Omental fat pad (tissue), 4 donors: ENCODE results near the gene PMIS2. TPM values are rescaled to one million over a fixed set of nuclear protein-coding genes. Genes with fewer than 3 reads are reported as not detected.

Source experiments
- ATAC-seq: fragments of 150-250 bp; one replicate; pipeline ENCODE4 v1.9.1; 2016; ENCODE audit warnings: mild to moderate bottlenecking, moderate library complexity; ENCODE audit not compliant: low FRiP score
- DNase-seq: peaks from one replicate; pipeline ENCODE4 v3.0.0-alpha.2; 2019; ENCODE audit warnings: low spot score
- CTCF ChIP-seq, 3 donors: fragments of 450-650 bp; IDR thresholded peaks; one replicate each; pipeline ENCODE4 v1.5.1; 2016 to 2017; ENCODE audit warnings: antibody characterized with exemption in 3 of 3, mild to moderate bottlenecking in 3 of 3, moderate library complexity in 2 of 3
- total RNA-seq, 4 donors: library from RNA; depleted of rRNA; stranded (reverse); fragments of >200 nt; gene quantifications; one replicate each; pipeline ENCODE4 v1.1.0, GENCODE V29; 2016

The PMIS2 gene
- total RNA-seq, 4 donors from 2014 or later = not detected

- no peak for DNase-seq
- ATAC-seq = no peak
These were observed 25.3 kb upstream of the PMIS2 start for GRCh38 chr19:35560677-35561076.

GRCh38 chr19:35561436-35561835 is 24.5 kb upstream of the PMIS2 start:
- no peak for DNase-seq
- TF ChIP-seq CTCF (IDR thresholded peaks at IDR 0.05) = no peak
- no peak for ATAC-seq

More at GRCh38 chr19:35560677-35561076, 25.3 kb upstream of the PMIS2 start:
- no peak for TF ChIP-seq CTCF (IDR thresholded peaks at IDR 0.05)

GRCh38 chr19:35562336-35562735 is 23.6 kb upstream of the PMIS2 start:
- no peak for TF ChIP-seq CTCF (IDR thresholded peaks at IDR 0.05)
- DNase-seq = no peak
- no peak for ATAC-seq

GRCh38 chr19:35562776-35563175 is 23.2 kb upstream of the PMIS2 start:
- ATAC-seq (no peak), DNase-seq (no peak)

GRCh38 chr19:35563207-35563829 is 22.7 kb upstream of the PMIS2 start, which contains the start of gene ATP4A:
Gene ATP4A (minus strand): TSS chr19:35563658. CDS start chr19:35563629, 29 bp downstream.
- DNase-seq (no peak), ATAC-seq (no peak)
- no peak for TF ChIP-seq CTCF (IDR thresholded peaks at IDR 0.05)

More at GRCh38 chr19:35562776-35563175, 23.2 kb upstream of the PMIS2 start:
- no peak for TF ChIP-seq CTCF (IDR thresholded peaks at IDR 0.05)

GRCh38 chr19:35565016-35565856 is 20.7 kb upstream of the PMIS2 start:
- ATAC-seq = no peak
- TF ChIP-seq CTCF (IDR thresholded peaks at IDR 0.05) = no peak
- no peak for DNase-seq
